Amniotic epithelial cell (primary cell): ENCODE data around the gene POLRMT.
"Not testable (repeated sequence)": the region's sequence is repeated elsewhere in the genome, so short reads cannot be mapped to it uniquely, and the experiment has no call there.

ENCODE experiments used
- DNase-seq: peaks from one replicate; pipeline ENCODE4 v3.0.0-alpha.2; 2010; ENCODE audit warnings: low read depth

Gene POLRMT

DNA sequence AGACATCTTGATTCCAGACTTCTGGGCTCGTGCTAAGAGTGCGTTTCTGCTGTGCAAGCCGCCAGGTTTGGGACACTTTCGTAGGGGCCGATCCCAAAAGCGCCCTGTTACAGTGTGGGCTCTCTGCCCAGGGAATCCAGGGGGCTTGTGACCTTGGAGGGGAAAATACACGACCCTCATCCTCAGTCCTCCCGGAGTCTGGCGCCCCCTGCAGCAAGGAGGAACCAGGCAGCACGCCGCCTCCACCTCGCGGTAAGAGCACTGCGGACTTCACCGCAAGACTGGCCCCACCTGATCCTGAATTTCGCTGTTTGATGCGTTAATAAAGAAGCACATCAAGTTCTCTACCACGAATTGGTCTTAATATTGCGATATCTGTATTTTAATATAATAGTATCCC is 5.2 kb downstream of the POLRMT start:
- no peak for DNase-seq

- not testable (repeated sequence) for DNase-seq
Observed at GRCh38 chr19:626566-626965, 6.8 kb downstream of the POLRMT start.

DNA sequence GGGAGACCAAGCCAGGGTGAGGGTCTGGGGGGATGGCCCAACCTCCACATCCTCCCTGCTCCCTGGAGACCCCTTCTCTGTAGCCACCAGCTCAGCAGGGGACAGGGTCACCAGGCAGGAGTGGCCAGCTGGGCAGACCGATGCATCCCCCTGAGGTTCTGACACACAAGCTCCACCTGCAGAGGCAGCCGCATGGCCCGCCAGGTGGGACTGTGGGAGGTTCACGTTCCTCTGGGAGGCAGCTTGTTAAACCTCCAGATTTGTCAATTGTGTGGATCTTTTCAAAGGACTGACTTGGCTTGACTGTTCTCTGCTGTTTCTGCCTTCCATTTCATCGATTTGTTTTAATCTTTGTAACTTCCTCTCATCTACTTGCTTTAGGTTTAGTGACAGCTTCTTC is 8.1 kb downstream of the POLRMT start:
- no peak for DNase-seq

DNA sequence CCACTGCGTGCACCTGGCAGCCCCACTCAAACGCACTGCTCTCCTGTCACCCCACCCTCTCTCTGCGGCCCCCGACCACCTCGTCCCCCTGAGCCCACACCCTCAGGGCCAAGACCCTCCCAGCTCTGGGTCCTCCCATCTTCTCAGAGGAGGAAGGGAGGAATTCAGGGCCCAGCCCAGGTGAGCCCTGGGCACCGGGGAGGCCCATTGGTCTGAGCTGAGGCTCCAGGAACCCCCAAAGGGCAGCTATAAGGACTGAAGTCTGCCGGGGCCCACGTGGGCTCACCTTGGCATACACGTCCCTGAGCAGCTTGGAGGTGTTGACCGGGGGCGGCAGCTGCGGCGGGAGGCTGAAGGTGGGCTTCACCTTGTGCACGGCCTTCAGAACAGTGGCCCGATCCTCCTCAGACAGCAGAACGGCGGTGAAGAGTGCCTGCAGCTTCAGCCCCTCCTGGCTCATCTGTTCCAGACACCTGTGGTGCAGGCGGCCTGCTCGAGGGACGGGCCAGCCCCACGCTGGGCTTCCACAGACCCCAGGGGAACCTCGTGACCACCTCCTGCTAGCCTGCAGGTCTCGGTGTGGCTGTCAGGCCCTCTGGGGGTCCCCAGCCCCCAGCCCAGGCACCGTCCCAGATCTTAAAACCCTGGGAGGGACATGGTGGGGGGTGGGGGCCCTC is 8.8 kb downstream of the POLRMT start:
- DNase-seq = no peak

- DNase-seq = peak; percentile 42
Observed at GRCh38 chr19:623974-624373, 9.4 kb downstream of the POLRMT start.

DNA sequence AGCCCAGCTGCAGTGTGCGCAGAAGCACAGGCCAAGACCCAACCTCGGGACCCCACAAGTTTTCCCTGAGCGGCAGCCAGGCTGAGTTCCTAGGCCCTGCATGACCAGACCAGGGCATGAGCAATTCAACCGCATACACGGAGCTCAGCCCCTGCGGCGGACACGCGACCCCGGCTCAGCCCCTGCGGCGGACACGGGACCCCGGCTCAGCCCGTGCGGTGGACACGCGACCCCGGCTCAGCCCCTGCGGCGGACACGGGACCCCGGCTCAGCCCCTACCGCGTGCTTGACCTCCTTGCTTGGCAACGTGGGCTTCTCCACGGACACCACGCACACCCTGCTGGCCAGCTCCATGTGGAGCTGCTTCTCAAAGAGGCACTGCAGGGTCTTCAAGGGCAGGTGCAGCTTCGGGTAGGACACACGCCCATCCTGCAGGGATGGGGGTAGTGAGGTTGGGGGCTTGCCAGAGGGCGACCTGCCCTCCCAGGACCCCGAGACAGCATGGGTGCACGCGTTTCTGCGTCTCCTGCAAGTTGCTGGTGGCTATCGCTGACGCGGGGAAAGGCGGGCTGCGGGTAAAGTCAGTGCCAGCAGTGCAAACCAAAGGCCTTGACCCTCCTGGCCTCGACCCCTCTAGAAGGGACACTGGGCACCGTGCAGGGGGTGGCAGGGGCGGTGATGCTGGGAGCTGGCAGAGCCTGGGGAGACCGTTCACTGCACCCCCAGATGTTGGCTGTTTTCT is 10.0 kb downstream of the POLRMT start:
- DNase-seq = no peak

GRCh38 chr19:622666-623065 is 10.7 kb downstream of the POLRMT start:
- DNase-seq = no peak

DNA sequence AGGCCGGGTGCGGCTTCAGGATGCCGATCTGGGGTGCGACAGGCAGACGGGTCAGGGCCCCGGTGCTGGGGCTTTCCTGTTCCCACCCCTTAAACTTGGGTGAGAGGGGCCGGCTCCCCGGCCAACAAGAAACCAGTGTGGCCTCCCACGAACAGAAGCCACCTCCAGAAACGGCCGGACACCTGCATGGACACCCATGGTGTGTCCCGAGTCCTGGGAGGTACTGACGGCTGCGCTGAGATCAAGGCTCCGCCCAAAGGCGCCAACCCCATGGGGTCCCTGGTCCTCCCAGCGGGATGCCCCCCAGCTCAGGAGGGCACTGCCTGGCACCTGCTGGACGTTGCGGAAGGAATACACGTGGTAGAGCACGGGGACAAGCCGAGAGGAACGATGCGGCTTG is 11.5 kb downstream of the POLRMT start:
- DNase-seq = no peak

DNA sequence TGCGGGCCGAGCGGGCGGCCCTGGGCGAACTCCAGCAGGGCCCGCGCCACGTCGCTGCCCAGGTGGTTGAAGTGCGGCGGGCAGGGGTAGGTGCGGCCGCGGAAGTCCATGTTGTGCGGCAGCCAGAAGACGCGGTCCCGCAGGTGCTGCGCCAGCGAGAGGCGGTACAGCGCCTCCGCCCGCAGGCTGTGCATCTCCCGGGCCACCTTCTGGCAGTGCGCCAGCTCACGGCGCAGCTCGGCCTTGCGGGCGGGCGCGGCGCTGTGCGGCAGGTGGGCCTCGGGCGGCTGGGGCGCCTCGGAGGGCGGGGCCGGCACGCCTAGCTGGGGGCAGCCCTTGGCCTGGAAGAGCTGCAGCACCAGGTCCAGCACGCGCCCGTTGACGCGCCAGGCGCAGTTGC is 12.1 kb downstream of the POLRMT start:
- DNase-seq = not testable (repeated sequence)

DNA sequence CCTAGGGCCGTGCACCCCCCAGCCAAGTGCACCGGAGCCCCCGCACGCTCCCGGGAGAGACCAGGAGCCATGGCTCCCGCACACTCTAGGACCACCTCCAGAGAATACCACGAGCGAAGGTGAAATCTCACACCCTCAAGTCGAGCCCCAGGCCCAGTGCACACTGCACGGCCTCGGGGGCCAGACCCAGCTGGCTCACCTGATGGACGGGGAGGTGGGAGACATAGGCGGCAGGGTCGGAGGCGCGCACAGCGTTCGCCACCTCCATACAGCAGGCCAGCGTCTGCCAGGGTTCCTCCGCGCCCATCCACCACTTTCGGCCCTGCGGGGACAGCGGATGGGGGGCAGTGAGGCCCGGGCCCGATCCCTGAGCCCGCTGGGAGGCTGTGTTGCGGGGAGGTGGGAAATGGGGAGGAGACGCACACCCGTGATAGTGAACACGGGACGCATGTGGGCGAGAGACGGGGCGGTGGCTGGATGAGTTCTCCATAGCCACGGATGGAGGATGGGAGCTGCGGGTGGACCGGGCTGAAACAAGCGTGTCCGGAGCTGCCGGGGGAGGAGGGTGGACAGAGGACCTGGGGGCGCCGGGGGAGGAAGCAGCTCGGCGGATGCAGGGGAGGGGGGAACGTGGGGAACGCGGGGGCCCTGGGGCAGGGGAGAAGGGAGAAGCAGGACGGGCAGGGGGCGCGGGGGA is 13.0 kb downstream of the POLRMT start:
- no peak for DNase-seq

GRCh38 chr19:619286-620002 is 13.9 kb downstream of the POLRMT start:
- DNase-seq = no peak

- no peak for DNase-seq
Observed at GRCh38 chr19:618674-619285, 14.6 kb downstream of the POLRMT start.

- no peak for DNase-seq
Observed at GRCh38 chr19:618247-618619, 15.1 kb downstream of the POLRMT start.

GRCh38 chr19:617551-618246 is 15.6 kb downstream of the POLRMT start:
- DNase-seq = no peak

GRCh38 chr19:616747-617526 is 16.4 kb downstream of the POLRMT start:
- no peak for DNase-seq

- no peak for DNase-seq
Observed at GRCh38 chr19:616062-616700, 17.2 kb downstream of the POLRMT start.

DNA sequence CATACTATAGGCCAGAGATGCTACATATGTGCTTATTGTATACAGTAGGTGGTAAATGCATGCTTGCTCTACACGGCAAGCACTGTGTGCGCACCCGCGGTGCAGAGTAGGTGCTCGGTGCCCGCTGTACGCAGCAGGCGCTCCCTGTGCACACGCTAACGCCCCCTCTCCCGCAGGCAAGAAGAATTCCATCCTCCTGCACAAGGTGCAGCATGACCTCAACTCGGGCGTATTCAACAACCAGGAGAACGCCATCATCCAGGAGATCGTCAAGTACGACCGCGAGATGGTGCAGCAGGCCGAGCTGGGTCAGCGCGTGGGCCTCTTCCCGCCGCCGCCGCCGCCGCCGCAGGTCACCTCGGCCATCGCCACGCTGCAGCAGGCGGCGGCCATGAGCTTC is 17.7 kb downstream of the POLRMT start:
- DNase-seq = peak; percentile 32

GRCh38 chr19:613732-614567 is 19.4 kb downstream of the POLRMT start:
- DNase-seq = no peak

DNA sequence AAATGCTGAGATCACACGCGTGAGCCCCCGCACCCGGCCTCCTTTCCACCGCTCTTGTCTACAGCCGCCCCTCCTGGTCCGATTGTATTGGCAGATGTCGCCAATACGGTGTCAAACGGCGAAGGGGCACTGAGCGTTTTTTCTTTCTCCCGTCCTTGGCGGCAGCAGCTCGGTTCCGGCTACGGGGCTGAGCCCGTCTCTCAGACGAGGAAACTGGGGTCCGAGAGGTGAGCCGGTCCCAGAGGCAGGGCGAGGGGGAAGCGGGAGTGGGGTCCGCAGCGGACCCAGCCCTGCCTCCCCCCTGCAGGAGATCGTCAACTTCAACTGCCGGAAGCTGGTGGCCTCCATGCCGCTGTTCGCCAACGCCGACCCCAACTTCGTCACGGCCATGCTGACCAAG is 20.4 kb downstream of the POLRMT start:
- no peak for DNase-seq
